ENCODE data around the gene PRDX5.

Gene PRDX5

GRCh38 chr11:64269540-64270220 is 48.2 kb upstream of the PRDX5 start (continued):
- TF ChIP-seq ELK4 (IDR thresholded peaks at IDR 0.05; ENCODE audit: borderline replicate concordance, low read depth, low read length) (peak; percentile 73; the same call in 1 of the 2 replicates), PATZ1 (tag by site-specific recombination; IDR thresholded peaks at IDR 0.05) (peak; percentile 94), ZNF521 (tag by site-specific recombination; IDR thresholded peaks at IDR 0.05) (no peak), ZNF132 (tag by site-specific recombination; IDR thresholded peaks at IDR 0.05; ENCODE audit: borderline replicate concordance) (no peak), ZNF530 (tag by site-specific recombination; IDR thresholded peaks at IDR 0.05; ENCODE audit: low read depth) (no peak), ZNF184 (tag by site-specific recombination; IDR thresholded peaks at IDR 0.05) (no peak), ATF2 (tag by site-specific recombination; IDR thresholded peaks at IDR 0.05; ENCODE audit: low read depth) (peak; percentile 57; the same call in 1 of the 2 replicates), ZNF747 (tag by site-specific recombination; IDR thresholded peaks at IDR 0.05) (no peak), ZBTB7A (tag by site-specific recombination; IDR thresholded peaks at IDR 0.05; ENCODE audit: low read depth) (no peak), ZNF830 (tag by site-specific recombination; IDR thresholded peaks at IDR 0.05; ENCODE audit: low read depth) (no peak), ZNF16 (tag by site-specific recombination; IDR thresholded peaks at IDR 0.05; ENCODE audit: low read depth) (no peak), ZEB2 (tag by site-specific recombination; IDR thresholded peaks at IDR 0.05) (peak; percentile 84), HOXA7 (CRISPR knock-in tag; IDR thresholded peaks at IDR 0.05; ENCODE audit: borderline replicate concordance) (no peak), ZNF404 (tag by site-specific recombination; IDR thresholded peaks at IDR 0.05) (no peak), ZNF211 (tag by site-specific recombination; IDR thresholded peaks at IDR 0.05; ENCODE audit: low read depth) (no peak), ZNF391 (tag by site-specific recombination; IDR thresholded peaks at IDR 0.05; ENCODE audit: borderline replicate concordance, low read depth) (peak; percentile 16; the same call in 1 of the 2 replicates), ZNF280D (tag by site-specific recombination; IDR thresholded peaks at IDR 0.05) (no peak), ZNF629 (tag by site-specific recombination; IDR thresholded peaks at IDR 0.05) (peak; percentile 85), ZNF174 (tag by site-specific recombination; IDR thresholded peaks at IDR 0.05) (no peak)
- TF ChIP-seq, protein P1, sequence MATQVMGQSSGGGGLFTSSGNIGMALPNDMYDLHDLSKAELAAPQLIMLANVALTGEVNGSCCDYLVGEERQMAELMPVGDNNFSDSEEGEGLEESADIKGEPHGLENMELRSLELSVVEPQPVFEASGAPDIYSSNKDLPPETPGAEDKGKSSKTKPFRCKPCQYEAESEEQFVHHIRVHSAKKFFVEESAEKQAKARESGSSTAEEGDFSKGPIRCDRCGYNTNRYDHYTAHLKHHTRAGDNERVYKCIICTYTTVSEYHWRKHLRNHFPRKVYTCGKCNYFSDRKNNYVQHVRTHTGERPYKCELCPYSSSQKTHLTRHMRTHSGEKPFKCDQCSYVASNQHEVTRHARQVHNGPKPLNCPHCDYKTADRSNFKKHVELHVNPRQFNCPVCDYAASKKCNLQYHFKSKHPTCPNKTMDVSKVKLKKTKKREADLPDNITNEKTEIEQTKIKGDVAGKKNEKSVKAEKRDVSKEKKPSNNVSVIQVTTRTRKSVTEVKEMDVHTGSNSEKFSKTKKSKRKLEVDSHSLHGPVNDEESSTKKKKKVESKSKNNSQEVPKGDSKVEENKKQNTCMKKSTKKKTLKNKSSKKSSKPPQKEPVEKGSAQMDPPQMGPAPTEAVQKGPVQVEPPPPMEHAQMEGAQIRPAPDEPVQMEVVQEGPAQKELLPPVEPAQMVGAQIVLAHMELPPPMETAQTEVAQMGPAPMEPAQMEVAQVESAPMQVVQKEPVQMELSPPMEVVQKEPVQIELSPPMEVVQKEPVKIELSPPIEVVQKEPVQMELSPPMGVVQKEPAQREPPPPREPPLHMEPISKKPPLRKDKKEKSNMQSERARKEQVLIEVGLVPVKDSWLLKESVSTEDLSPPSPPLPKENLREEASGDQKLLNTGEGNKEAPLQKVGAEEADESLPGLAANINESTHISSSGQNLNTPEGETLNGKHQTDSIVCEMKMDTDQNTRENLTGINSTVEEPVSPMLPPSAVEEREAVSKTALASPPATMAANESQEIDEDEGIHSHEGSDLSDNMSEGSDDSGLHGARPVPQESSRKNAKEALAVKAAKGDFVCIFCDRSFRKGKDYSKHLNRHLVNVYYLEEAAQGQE (tag by site-specific recombination; IDR thresholded peaks at IDR 0.05) = no peak; the same call in 1 of the 2 replicates
- TF ChIP-seq, protein P2, sequence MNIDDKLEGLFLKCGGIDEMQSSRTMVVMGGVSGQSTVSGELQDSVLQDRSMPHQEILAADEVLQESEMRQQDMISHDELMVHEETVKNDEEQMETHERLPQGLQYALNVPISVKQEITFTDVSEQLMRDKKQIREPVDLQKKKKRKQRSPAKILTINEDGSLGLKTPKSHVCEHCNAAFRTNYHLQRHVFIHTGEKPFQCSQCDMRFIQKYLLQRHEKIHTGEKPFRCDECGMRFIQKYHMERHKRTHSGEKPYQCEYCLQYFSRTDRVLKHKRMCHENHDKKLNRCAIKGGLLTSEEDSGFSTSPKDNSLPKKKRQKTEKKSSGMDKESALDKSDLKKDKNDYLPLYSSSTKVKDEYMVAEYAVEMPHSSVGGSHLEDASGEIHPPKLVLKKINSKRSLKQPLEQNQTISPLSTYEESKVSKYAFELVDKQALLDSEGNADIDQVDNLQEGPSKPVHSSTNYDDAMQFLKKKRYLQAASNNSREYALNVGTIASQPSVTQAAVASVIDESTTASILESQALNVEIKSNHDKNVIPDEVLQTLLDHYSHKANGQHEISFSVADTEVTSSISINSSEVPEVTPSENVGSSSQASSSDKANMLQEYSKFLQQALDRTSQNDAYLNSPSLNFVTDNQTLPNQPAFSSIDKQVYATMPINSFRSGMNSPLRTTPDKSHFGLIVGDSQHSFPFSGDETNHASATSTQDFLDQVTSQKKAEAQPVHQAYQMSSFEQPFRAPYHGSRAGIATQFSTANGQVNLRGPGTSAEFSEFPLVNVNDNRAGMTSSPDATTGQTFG (tag by site-specific recombination; IDR thresholded peaks at IDR 0.05; ENCODE audit: borderline replicate concordance) = no peak
- TF ChIP-seq, protein P3, sequence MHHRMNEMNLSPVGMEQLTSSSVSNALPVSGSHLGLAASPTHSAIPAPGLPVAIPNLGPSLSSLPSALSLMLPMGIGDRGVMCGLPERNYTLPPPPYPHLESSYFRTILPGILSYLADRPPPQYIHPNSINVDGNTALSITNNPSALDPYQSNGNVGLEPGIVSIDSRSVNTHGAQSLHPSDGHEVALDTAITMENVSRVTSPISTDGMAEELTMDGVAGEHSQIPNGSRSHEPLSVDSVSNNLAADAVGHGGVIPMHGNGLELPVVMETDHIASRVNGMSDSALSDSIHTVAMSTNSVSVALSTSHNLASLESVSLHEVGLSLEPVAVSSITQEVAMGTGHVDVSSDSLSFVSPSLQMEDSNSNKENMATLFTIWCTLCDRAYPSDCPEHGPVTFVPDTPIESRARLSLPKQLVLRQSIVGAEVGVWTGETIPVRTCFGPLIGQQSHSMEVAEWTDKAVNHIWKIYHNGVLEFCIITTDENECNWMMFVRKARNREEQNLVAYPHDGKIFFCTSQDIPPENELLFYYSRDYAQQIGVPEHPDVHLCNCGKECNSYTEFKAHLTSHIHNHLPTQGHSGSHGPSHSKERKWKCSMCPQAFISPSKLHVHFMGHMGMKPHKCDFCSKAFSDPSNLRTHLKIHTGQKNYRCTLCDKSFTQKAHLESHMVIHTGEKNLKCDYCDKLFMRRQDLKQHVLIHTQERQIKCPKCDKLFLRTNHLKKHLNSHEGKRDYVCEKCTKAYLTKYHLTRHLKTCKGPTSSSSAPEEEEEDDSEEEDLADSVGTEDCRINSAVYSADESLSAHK (tag by site-specific recombination; IDR thresholded peaks at IDR 0.05) = no peak

Measured in HEK293 (cell line).